Renal cortex interstitium (tissue), 15 donors: ENCODE results near the gene LZTS3. TPM values are rescaled to one million over a fixed set of nuclear protein-coding genes. Genes with fewer than 3 reads are reported as not detected.
A peak's percentile ranks its signal among the peaks of the same experiment; 100 is the strongest.
"Not testable (repeated sequence)": the region's sequence is repeated elsewhere in the genome, so short reads cannot be mapped to it uniquely, and the experiment has no call there.

ENCODE experiments used
- DNase-seq, 11 donors: peaks; one replicate each; pipeline ENCODE4 v3.0.0-alpha.2; 2013; ENCODE audit warnings: low read depth in 9 of 11, low spot score in 4 of 11; ENCODE audit errors: extremely low read depth in 1 of 11
- long read RNA-seq, 16 experiments: transcript quantifications; one replicate each; lab custom pipeline, GENCODE V29; 2026
- polyA plus RNA-seq, 3 donors: library from polyadenylated mRNA; unstranded; fragments of 120-200 nt; gene quantifications; one replicate each; pipeline ENCODE4 v1.2.1, GENCODE V29; 2013; ENCODE audit not compliant: insufficient read length in 3 of 3

LZTS3 gene
- 10 to 100 TPM; 12.0 to 21.5 (median 16.0) TPM for polyA plus RNA-seq
- long read RNA-seq, donor 1 = 0 reads
- long read RNA-seq, donor 2 = 0 reads
- long read RNA-seq, donor 3, partial matches to known transcripts = 10 of 10 reads
- long read RNA-seq, donor 3, other reads (novel, unspliced or antisense) = 0 of 10 reads
- long read RNA-seq, donor 4 = 0 reads
- long read RNA-seq, donor 5, full-length matches to known transcripts = 4 of 4 reads
- long read RNA-seq, donor 5, partial matches to known transcripts = 0 of 4 reads
- long read RNA-seq, donor 5, other reads (novel, unspliced or antisense) = 0 of 4 reads
- long read RNA-seq, donor 6 = 0 reads
- long read RNA-seq, donor 7 = 0 reads
- long read RNA-seq, donor 8, full-length matches to known transcripts = 2 of 20 reads
- long read RNA-seq, donor 8, partial matches to known transcripts = 18 of 20 reads
- long read RNA-seq, donor 8, other reads (novel, unspliced or antisense) = 0 of 20 reads
- long read RNA-seq, donor 9, full-length matches to known transcripts = 1 of 1 reads
- long read RNA-seq, donor 9, partial matches to known transcripts = 0 of 1 reads
- long read RNA-seq, donor 9, other reads (novel, unspliced or antisense) = 0 of 1 reads
- long read RNA-seq, donor 10, full-length matches to known transcripts = 2 of 2 reads
- long read RNA-seq, donor 10, partial matches to known transcripts = 0 of 2 reads
- long read RNA-seq, donor 10, other reads (novel, unspliced or antisense) = 0 of 2 reads
- long read RNA-seq, donor 11 = 0 reads
- long read RNA-seq, donor 12, full-length matches to known transcripts = 1 of 1 reads
- long read RNA-seq, donor 12, partial matches to known transcripts = 0 of 1 reads
- long read RNA-seq, donor 12, other reads (novel, unspliced or antisense) = 0 of 1 reads
- long read RNA-seq, donor 13, full-length matches to known transcripts = 6 of 6 reads
- long read RNA-seq, donor 13, partial matches to known transcripts = 0 of 6 reads
- long read RNA-seq, donor 13, other reads (novel, unspliced or antisense) = 0 of 6 reads
- long read RNA-seq, donor 14, partial matches to known transcripts = 8 of 8 reads
- long read RNA-seq, donor 14, other reads (novel, unspliced or antisense) = 0 of 8 reads
- long read RNA-seq, donor 15 = 0 reads
- long read RNA-seq, donor 16, full-length matches to known transcripts = 3 of 14 reads
- long read RNA-seq, donor 16, partial matches to known transcripts = 11 of 14 reads
- long read RNA-seq, donor 16, other reads (novel, unspliced or antisense) = 0 of 14 reads

GRCh38 chr20:3172933-3173609 lies at the start of gene LZTS3:
TSS of gene LZTS3 (minus strand) at chr20:3173549. CDS start at chr20:3167163, 6,386 bp downstream.
- DNase-seq = peak in 6 of 11 donors; percentile 39 to 70 (median 57)

- DNase-seq = no peak
Observed at GRCh38 chr20:3221398-3222226, 48.3 kb upstream of the LZTS3 start.

DNA sequence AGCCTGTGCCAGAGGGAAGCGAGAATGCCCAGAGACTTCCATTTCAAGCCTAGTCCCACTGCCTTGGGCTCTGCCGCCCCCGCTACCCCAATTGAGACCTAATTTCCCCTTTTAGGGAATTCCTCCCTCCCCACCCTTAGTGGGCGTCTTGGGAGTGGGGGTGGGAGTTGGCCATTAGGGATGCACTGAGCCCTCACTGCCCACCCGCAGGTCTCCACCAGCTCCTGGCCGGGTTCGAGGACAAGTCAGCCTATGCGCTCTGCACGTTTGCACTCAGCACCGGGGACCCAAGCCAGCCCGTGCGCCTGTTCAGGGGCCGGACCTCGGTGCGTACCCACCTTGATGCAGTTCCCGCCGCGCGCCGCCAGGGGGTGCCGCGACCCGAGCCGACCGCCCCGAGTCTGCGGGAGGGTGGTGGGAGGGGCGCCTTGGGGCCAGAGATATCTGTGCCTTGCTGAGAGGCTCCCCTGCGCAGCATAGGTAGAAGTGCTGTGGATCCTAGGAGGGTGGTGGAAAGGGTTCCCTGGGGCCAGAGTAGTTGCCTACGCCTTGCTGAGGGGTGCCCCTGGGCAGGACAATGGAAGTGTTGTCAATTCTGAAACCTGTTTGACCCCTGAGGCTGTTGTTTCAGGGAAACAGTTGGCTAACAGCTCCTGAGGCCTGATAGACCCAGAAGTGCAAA lies 45.1 kb upstream of the LZTS3 start:
- DNase-seq = no peak

DNA sequence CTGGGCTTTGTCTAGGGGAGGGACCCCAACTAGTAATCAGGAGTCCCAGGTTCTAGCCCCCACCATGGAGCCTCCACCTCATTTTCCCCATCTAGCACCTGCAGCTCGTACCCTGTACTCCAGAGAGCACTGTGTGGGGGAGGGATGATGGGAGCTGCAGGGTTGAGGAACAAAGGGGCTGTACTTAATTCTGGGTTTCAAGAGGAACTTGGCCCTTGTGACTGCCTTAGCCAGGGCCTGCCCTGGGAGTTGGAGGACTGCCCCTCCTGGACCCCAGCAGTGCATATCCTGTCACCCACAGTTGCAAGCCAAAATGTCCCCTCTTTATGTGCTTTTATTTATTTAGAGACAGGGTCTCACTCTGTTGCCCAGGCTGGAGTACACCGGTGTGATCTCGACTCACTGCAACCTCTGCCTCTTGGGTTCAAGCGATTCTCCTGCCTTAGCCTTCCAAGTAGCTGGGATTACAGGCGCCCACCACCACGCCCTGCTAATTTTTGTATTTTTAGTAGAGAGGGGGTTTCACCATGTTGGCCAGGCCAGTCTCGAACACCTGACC lies 42.1 kb upstream of the LZTS3 start:
- DNase-seq = not testable (repeated sequence)

DNA sequence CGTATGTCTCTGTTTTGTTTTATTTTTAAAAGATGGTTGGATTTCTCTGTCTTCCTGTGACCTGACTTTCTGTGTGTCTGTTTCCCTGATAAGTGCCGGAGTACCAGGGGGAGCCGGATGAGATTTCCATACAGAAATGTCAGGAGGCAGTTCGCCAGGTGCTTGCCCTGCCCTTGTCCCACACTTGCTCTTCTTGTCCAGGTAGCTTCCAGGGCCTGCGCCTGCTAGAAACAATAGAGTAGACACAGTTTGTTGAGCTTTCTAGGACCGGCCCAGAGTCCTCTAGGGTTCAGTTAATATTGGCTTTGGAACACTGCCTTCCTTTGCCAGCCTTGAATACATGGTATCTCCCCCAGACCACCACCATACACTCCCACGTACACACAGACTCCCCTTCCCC lies 39.9 kb upstream of the LZTS3 start:
- no peak for DNase-seq

GRCh38 chr20:3210346-3210745 lies 37.0 kb upstream of the LZTS3 start:
- no peak for DNase-seq

- no peak for DNase-seq
Observed at GRCh38 chr20:3209946-3210317, 36.6 kb upstream of the LZTS3 start.

DNA sequence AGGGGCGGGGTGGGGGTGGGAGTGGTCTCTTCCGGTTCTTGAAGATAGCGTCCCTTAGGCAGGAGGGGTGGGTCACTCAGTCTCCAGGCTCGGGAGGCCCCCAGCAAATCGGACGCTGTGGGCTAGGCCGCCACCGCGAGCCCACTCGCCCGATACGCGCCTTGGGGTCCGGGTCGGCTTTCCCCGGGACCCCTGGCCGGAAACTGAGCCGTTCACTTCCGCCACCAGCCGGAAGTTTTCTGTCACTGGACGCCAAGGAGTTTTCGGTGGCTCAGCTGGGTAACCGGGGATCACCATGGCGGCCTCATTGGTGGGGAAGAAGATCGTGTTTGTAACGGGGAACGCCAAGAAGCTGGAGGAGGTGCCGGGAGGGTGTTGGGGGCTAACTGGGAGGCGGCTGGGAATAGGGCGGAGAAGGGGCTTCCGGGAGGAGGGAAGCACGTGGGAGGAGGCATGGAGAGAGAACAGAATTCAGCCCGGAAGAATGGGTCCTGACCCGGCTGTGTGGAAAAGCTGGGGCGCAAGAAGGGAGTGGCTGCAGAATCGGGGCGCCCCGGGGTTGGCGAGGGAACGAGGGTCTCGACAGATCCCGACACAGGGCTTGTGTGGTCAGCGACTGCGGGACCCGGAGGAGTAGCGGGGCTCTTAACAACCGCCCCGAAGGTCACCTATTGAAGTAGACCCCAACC lies 36.1 kb upstream of the LZTS3 start, which contains the start of gene ITPA:
ITPA (plus strand) TSS at position 242 of the 689 bp plus-strand sequence; CDS start at position 296, 54 bp downstream.
- peak in 2 of 11 donors; percentile 43 to 52 for DNase-seq

GRCh38 chr20:3208786-3209256 lies 35.5 kb upstream of the LZTS3 start:
- DNase-seq = no peak

GRCh38 chr20:3204124-3204794 lies 30.9 kb upstream of the LZTS3 start, which contains the start of gene DDRGK1:
TSS of gene DDRGK1 (minus strand) at chr20:3204682. CDS start at chr20:3204627, 55 bp downstream.
- peak; percentile 44 to 86 (median 78) for DNase-seq

DNA sequence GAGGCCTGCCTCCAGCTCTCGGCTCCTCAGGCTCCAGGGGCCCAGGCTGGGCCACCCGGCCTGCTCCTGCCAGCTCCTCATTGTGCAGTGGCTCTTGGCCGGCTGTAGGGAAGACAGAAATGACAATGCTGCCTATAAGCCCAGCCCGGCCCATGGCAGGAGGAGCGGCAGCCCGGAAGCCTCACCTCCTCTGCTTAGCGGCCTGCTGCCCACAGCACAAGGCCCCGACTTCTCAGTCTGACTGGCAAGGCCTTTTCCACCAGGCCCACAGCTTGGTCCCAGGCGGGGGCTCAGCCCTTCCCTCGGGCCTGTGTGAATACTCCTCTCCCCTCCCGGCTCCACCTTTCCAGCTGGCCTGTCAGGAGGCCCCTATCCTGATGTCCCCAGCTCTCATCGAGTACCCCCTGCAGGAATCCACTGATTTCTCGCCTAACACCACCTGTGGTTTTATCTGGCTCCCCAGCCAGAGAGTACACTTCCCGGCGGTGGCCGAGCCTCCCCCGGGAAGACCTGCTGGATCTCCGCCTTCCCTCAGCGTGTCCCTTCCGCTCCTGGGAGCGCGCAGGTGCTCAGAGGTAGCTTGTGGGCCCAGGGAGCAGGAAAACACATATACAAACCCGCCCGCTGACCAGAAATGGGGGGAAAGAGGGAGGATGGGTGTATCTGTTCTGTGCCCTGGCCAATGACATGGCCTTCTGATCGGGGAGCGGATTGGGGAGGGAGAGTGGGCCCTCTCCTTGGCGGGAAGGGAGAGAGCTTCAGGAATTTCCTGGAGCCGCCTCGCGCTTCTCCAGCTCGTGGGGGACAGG lies 30.2 kb upstream of the LZTS3 start:
- DNase-seq = no peak

GRCh38 chr20:3202965-3203314 lies 29.6 kb upstream of the LZTS3 start:
- DNase-seq = no peak

DNA sequence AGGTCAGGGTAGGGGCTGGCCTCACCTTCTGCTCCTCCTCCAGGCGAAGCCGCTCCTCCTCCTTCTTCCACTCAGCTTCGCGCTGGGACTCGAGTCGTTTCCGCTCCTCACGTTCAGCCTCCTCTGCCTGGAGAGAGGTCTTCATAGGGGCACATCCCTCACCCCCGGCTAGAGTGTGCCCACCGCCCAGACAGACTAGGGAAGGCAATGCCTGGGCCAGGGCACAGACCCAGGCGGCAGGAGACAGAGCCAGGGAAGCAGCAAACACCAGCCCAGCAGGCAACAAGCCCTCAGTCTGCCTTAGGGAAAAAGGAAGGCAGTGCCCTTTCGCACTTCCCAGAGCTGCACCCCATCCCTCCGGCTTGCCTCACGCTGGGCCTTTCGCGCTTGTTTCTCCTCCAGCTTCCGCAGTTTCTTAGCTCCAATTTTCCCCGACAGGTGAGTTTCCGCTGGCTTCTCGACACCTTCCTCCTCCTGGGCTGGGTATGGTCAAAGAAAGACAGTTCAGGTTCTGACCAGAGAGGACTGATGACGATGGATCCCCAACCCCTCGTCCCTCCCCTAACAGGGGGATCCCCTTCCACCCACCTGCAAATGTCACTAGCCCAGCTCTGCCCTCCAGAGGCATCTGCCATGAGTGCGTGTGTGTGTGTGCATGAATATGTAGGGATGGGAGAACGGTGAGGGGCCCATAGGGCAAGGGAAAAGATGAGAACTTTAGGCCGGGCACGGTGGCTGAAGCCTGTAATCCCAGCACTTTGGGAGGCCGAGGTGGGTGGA lies 26.8 kb upstream of the LZTS3 start:
- DNase-seq = no peak

GRCh38 chr20:3199206-3199605 lies 25.9 kb upstream of the LZTS3 start:
- no peak for DNase-seq
